Measurements from ENCODE around the gene STEAP1B. TPM values are rescaled to one million over a fixed set of nuclear protein-coding genes. Genes with fewer than 3 reads are reported as not detected.
A peak's percentile ranks its signal among the peaks of the same experiment; 100 is the strongest.
"Not testable (repeated sequence)": the region's sequence is repeated elsewhere in the genome, so short reads cannot be mapped to it uniquely, and the experiment has no call there.

STEAP1B gene
- total RNA-seq, 1 donor from 2014 or later: 9.5 TPM

DNA sequence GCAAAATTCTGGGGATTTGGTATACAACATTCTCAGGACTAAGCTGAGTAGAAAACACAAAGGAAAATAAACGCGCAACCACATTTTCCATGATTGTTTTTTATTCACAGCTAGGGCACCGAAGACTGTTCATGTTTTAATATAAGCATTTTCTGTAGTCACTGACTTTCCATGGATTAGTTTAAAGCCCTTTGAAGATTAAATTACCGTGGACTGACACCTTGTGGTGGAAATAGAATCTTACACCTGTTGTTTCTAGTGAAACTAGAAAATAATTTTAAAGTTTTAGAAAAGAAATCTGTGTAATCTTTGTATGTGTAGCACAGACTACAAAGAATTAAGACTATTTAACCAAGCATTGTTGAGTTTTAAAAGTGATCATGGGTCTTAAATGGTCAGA lies 1.3 kb upstream of the STEAP1B start:
- peaks cover 29% of the 10 kb centered on the region for H3K4me1 Mint-ChIP-seq
- H3K27me3 Mint-ChIP-seq (ENCODE audit: low read depth): peaks cover 12% of the 10 kb centered on the region
- DNase-seq (ENCODE audit: low read depth, low spot score); H3K9me3 Mint-ChIP-seq; H3K27ac Mint-ChIP-seq (ENCODE audit: unreplicated experiment); H3K36me3 Mint-ChIP-seq (ENCODE audit: low read depth): not testable (repeated sequence)
- peak overlapping the region; percentile 81 for H3K4me3 Mint-ChIP-seq
- TF ChIP-seq, protein P1, sequence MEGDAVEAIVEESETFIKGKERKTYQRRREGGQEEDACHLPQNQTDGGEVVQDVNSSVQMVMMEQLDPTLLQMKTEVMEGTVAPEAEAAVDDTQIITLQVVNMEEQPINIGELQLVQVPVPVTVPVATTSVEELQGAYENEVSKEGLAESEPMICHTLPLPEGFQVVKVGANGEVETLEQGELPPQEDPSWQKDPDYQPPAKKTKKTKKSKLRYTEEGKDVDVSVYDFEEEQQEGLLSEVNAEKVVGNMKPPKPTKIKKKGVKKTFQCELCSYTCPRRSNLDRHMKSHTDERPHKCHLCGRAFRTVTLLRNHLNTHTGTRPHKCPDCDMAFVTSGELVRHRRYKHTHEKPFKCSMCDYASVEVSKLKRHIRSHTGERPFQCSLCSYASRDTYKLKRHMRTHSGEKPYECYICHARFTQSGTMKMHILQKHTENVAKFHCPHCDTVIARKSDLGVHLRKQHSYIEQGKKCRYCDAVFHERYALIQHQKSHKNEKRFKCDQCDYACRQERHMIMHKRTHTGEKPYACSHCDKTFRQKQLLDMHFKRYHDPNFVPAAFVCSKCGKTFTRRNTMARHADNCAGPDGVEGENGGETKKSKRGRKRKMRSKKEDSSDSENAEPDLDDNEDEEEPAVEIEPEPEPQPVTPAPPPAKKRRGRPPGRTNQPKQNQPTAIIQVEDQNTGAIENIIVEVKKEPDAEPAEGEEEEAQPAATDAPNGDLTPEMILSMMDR (conservative IDR thresholded peaks at IDR 0.05): peak; percentile 69

DNA sequence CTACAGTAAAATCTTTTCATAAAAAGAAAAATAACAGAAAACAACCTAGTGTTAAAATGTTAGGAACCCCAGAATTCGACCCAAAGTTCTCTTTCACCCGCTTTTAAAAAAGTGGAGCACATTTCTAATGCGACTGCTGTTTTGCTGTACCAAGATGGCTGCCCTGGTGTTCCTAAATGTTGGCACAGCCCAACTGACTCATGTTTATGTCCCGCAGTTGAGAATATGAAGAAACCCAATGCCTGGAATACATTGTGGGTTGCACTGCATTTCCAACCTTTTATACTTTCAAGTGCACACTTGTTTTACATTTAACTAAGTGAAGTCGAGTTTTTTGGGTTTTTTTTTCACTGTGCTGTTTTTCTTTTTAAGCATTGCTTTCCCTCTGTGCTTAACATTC lies 944 bp downstream of the STEAP1B start:
- peaks cover 29% of the 10 kb centered on the region for H3K4me1 Mint-ChIP-seq
- H3K27me3 Mint-ChIP-seq (ENCODE audit: low read depth): peaks cover 12% of the 10 kb centered on the region
- H3K27ac Mint-ChIP-seq (ENCODE audit: unreplicated experiment): no peak overlapping the region
- H3K4me3 Mint-ChIP-seq: peak overlapping the region; percentile 72
- H3K36me3 Mint-ChIP-seq (ENCODE audit: low read depth): no peaks in the 10 kb centered on the region
- DNase-seq (ENCODE audit: low read depth, low spot score): no peak
- TF ChIP-seq, protein P1 (conservative IDR thresholded peaks at IDR 0.05): no peak
- H3K9me3 Mint-ChIP-seq: peaks cover 3% of the 10 kb centered on the region

DNA sequence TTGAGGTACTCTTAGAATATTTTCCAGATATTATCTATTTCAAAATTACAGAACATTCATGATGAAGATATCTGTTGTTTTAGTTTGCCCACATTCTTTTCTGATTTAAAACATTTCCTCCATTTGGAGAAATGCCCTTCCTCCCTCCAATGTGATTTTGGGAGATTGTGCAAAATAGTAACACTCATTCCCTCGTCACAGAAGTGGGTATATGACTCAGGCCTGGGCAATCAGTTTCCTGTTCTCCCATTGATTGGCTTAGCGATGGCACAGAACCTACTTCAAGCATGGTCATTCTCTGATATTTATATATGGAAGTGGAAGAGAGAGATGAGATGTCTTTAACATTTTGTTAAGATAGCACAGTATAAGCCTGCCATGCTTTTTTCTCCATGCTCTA lies 3.1 kb downstream of the STEAP1B start:
- not testable (repeated sequence) for DNase-seq (ENCODE audit: low read depth, low spot score); H3K36me3 Mint-ChIP-seq (ENCODE audit: low read depth); H3K4me3 Mint-ChIP-seq; H3K9me3 Mint-ChIP-seq; H3K27ac Mint-ChIP-seq (ENCODE audit: unreplicated experiment)
- peaks cover 24% of the 10 kb centered on the region for H3K4me1 Mint-ChIP-seq
- peaks cover 12% of the 10 kb centered on the region for H3K27me3 Mint-ChIP-seq (ENCODE audit: low read depth)

DNA sequence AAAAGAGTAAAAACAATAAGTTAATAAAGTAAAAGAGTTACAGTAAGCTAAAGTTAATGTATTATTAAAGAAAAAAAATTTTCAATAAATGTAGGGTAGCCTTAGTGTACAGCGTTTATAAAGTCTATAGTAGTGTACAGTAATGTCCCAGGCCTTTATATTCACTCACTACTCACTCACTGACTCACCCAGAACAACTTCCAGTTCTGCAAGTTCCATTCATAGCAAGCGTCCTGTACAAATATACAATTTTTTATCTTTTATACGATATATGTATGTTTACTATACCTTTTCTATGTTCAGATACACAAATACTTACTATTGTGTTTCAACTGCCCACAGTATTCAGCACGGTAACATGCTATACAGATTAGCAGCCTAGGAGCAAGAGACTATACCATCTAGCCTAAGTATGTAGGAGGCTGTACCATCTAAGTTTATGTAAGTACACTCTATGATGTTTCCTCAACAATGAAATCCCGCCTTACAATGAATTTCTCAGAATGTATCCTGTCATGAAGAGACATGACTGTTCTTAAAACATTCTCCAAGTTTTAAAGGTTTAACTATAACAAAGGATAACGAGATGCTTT lies 3.6 kb downstream of the STEAP1B start:
- not testable (repeated sequence) for DNase-seq (ENCODE audit: low read depth, low spot score); H3K27ac Mint-ChIP-seq (ENCODE audit: unreplicated experiment); H3K4me3 Mint-ChIP-seq; H3K36me3 Mint-ChIP-seq (ENCODE audit: low read depth); H3K9me3 Mint-ChIP-seq
- H3K4me1 Mint-ChIP-seq: peaks cover 23% of the 10 kb centered on the region
- H3K27me3 Mint-ChIP-seq (ENCODE audit: low read depth): peaks cover 12% of the 10 kb centered on the region

DNA sequence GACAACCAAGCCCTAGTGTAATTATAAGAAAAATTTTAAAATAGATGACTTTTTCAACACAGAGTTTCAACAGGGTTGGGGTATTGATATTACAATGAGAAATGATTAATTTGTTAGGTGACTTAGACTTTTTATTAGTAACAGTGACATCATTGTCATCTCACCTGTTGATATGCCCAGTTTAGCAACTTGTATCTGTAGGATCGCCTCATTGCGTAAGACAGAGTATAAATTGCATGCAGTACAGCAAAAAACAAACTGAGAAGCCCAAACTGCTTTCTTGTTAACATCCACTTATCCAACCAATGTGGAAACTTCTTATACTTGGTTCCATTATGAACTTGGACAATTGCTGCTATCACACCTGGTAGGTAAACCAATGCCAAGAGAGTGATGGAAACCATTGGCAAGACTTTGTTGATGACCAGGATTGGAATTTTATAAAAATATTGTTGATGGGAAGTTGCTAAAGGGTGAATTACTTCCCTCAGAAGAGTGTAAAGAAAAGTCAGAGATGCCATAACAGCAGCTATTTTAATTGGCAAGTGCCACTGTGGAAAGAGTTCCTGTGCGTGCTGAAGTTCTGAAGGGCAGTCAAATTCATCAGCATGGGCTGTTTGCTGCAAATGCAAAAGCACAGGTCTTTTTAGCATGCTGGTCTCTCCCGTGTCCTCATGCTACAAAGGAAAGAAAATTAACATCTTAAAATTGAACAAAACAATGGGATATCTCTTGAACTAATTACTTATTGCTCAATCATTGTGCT lies 6.6 kb downstream of the STEAP1B start:
- H3K27me3 Mint-ChIP-seq (ENCODE audit: low read depth); H3K4me1 Mint-ChIP-seq; H3K27ac Mint-ChIP-seq (ENCODE audit: unreplicated experiment); H3K36me3 Mint-ChIP-seq (ENCODE audit: low read depth); H3K9me3 Mint-ChIP-seq; H3K4me3 Mint-ChIP-seq; DNase-seq (ENCODE audit: low read depth, low spot score): not testable (repeated sequence)

DNA sequence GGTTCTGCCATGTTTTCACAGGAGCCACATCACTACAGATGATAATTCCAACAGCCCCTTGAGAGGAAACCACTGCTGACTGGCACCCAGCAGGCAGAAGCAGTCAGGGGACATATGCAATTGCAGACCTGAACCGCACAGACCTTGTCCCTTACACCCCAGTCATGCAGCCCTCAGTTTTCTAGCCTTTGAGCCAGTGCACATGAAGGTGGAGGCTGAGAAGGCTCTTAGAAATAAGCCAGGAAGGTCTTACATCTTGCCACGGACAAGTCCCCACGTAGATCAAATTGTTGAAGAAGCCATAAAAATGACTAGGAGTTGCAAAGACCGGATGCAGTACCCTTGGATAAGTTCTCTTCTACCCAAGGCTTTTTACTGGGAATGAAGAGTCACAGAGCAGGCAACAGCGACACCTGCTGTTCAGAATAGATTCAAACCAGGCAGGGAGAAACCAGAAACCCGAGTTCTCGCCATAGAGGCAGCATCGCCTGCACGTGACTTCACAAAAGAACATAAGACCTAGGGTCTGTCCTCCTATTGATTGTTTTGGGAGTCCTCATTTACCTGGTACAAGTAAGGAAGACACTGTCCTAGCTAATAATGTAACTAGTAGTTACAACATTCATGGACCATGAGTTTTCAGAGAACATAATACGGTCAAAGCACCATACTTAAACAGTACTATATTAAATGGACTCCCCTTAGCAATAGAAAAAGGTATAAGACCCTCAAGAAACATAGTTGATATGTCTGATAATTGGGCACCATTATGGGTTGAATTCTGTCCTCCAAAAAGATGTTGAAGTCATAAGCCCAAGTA lies 11.1 kb downstream of the STEAP1B start:
- no peak overlapping the region for H3K4me3 Mint-ChIP-seq
- peaks cover 17% of the 10 kb centered on the region for H3K4me1 Mint-ChIP-seq
- no peaks in the 10 kb centered on the region for H3K9me3 Mint-ChIP-seq
- no peak overlapping the region for H3K27ac Mint-ChIP-seq (ENCODE audit: unreplicated experiment)
- H3K27me3 Mint-ChIP-seq (ENCODE audit: low read depth): no peaks in the 10 kb centered on the region
- TF ChIP-seq, protein P1 (conservative IDR thresholded peaks at IDR 0.05): peak; percentile 98
- DNase-seq (ENCODE audit: low read depth, low spot score): peak; percentile 86
- H3K36me3 Mint-ChIP-seq (ENCODE audit: low read depth): peaks cover 13% of the 10 kb centered on the region

All from neural crest cell (in vitro differentiated cells).